Erythroblast (primary cell): ENCODE measurements around the gene ENTPD8.

Experiments
- GATA1 ChIP-seq: IDR thresholded peaks from 2 replicates; pipeline ENCODE4 v1.6.1; 2011; ENCODE audit warnings: low read depth, mild to moderate bottlenecking, control low read depth, low read length, moderate library complexity
- POLR2A ChIP-seq: IDR thresholded peaks from 2 replicates; pipeline ENCODE4 v1.6.1; 2011; ENCODE audit warnings: mild to moderate bottlenecking, low read length

DNA sequence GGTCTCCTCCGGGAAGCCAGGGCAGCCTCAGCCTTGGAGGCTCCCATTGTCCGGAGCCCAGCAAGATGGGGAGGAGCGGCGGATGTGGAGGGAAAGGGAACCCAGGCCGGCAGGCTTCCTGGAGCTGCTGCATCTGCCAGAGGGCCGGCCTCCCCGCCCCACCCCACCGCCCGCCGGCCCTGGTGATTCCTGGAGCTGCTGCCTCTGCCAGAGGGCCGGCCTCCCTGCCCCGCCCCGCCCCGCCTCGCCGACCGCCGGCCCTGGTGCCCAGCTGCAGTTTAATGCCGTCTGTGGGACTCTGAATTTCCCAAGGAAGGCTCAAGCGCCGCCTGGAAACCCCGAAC, 49.8 kb downstream of the ENTPD8 start:
- TF ChIP-seq POLR2A (no peak), GATA1 (no peak)
